Measurements from ENCODE around the gene CD302.

DNA sequence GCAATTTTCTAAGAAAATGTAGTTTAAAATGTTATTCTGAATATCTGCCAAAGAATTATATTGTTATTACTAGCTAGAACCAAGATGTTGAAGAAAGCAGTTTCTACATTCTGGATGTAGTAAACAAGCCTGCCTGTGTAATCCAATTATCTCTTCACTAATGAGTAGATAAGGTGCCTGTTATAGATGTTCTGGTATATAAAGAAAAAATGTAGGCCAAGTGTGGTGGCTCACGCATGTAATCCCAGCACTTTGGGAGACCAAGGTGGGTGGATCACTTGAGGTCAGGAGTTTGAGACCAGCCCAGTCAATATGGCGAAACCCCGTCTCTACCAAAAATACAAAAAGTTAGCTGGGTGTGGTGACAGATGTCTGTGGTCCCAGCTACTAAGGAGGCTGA lies 28.9 kb downstream of the CD302 start:
- TF ChIP-seq, protein P1, sequence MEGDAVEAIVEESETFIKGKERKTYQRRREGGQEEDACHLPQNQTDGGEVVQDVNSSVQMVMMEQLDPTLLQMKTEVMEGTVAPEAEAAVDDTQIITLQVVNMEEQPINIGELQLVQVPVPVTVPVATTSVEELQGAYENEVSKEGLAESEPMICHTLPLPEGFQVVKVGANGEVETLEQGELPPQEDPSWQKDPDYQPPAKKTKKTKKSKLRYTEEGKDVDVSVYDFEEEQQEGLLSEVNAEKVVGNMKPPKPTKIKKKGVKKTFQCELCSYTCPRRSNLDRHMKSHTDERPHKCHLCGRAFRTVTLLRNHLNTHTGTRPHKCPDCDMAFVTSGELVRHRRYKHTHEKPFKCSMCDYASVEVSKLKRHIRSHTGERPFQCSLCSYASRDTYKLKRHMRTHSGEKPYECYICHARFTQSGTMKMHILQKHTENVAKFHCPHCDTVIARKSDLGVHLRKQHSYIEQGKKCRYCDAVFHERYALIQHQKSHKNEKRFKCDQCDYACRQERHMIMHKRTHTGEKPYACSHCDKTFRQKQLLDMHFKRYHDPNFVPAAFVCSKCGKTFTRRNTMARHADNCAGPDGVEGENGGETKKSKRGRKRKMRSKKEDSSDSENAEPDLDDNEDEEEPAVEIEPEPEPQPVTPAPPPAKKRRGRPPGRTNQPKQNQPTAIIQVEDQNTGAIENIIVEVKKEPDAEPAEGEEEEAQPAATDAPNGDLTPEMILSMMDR (conservative IDR thresholded peaks at IDR 0.05) = no peak
- no peak for TF ChIP-seq ZFX (IDR thresholded peaks at IDR 0.05)

Data from C4-2B (cell line).